HG03565 (cell line): Measurements from ENCODE around the gene ADGRF1.
"Not testable (repeated sequence)": the region's sequence is repeated elsewhere in the genome, so short reads cannot be mapped to it uniquely, and the experiment has no call there.

Source experiments
- ATAC-seq: cut with Tn5 transposase; IDR thresholded peaks from one replicate; pipeline ENCODE4 v1.9.1; 2021; ENCODE audit warnings: mild to moderate bottlenecking, moderate library complexity; ENCODE audit not compliant: unreplicated experiment

ADGRF1 gene

DNA sequence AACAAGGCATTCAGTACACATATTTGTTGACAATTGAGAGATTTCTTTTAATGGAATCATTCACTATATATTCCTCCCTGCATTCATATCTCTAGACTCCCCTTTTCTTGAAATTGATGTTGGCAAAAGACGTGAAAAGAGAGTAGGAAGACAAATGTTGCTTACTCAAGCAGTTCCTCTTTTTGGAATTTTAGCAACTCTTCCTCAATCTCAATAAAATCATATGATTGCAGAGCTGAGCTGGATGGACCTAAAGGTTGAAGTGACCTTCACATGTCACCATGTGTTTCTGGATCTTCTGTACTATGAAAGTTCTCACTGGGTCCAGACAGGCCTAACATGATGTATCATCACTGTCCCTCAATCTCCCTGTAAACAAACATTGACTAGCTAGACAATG, 18.6 kb downstream of the ADGRF1 start:
- ATAC-seq: no peak

DNA sequence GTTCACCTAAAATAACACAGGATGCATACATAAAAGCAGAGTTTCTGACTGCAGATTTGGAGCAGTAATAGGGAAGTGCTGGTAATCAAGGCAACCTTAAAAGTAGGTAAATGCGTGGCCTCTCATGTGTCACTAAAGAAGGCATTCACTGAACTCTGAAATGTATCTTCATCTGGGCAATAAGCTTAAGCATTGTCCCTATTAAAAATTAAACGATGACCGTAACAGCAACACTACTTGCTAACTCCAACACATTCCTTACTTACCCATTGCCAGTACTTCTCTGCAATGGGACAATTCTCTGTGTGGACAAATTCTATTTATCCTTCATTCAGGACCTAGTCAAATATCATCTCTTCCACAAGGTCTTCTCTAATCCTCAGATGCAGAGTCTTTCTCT, 19.9 kb downstream of the ADGRF1 start:
- ATAC-seq: no peak

DNA sequence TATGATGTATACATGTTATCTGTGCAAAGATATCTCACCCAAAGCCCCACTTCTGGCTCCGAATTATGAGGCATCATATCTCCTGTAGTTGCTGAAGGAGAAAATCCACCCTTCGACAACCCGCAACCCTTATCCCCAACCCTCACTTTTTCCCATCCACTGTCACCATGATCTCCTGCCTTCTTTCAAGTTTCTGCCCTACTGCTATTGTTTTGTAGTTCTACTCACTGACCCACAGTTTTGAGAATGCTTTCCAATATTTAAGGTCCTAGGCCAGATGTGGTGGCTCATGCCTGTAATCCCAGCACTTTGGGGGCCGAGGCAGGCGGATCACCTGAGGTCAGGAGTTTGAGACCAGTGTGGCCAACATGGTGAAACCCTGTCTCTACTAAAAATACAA, 22.2 kb downstream of the ADGRF1 start:
- no peak for ATAC-seq

DNA sequence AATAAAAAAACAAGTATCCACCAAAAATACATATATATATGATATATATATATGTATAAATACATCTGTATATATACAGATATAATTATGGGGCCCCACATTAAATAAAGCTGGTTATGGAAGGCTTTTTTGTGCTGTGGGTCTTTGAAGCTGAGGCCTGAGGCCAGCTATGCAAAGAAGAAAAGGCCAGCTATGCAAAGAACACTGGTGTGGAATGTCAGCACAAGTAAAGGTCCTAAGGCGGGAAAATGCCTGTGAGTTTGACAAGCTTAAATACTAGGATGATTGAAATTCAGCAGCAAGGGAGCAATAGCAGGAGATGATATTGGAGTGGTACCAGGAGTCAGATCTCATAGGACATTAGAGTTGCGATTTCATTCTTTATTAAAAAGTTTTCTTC, 25.2 kb downstream of the ADGRF1 start:
- no peak for ATAC-seq

DNA sequence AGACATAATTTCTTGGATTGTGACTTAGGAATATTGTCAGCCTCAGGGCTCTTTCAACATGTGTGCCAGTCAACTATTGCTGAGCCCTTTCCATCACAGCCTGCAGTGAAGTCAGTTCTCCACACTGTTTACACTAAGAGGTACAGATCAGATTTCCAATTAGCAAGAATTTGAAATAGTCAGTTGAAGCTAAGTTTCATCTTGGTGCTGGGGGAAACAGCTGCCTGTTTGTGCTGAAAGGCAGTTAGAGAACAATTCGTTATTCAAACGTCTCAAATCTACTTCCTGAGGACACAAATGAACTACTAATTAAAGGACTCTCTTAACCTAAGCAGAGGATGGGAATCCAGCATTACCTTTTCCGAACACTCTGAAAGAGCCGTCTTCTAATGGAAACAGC, 25.9 kb downstream of the ADGRF1 start:
- ATAC-seq: no peak

DNA sequence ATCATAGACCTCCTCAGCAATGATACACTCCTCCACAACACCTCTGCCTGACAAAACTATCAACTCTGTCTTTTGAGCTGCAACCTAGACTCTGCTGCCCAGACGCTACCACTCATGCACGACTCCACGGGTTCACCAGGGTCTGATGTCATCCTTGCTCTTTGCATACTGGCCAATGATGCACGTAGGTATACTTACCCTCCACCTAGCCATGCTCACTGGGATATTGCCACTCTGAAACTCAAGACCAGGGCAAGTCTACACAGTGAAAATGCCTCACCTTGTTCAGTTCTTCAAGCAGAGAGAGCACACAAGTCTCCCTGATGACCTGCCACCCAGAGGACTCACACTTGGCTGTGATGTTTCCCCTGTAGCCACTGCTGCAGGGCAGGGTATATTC, 27.7 kb downstream of the ADGRF1 start:
- no peak for ATAC-seq

DNA sequence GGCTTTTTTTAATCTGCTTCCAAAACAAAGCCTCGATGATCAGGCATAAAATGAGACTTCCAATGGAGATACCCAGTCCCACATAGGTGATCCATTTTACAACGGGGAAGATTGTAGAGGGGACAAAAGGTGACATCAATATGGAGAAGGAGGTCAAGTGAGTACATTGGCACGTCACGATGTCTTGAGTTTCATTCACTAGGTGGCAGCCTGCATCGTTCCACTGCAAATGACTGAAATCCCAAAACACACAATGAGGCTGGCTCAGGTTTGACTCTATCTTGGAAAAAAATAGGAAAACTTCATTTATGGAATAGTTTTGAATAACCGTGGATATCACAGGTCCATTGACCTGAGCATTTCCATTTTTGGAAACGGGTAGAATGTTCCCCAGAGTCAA, 32.5 kb downstream of the ADGRF1 start:
- no peak for ATAC-seq

DNA sequence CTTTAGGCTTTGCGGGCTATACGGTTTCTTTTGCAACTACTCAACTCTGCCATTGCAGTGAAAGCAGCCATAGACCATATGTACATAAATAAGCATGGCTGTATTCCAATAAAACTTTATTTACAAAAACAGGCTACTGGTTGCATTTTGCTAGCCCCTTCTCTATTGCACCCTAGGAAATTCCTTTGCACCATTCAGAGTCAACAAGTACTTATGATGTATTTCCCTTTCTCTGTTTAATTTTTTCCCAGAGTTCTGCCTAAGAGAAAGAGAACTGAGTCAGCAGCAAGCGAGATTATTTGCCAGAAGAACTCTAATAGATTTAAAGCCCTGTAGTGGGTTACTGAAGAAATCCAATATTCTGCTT, 33.8 kb downstream of the ADGRF1 start:
- ATAC-seq: no peak

DNA sequence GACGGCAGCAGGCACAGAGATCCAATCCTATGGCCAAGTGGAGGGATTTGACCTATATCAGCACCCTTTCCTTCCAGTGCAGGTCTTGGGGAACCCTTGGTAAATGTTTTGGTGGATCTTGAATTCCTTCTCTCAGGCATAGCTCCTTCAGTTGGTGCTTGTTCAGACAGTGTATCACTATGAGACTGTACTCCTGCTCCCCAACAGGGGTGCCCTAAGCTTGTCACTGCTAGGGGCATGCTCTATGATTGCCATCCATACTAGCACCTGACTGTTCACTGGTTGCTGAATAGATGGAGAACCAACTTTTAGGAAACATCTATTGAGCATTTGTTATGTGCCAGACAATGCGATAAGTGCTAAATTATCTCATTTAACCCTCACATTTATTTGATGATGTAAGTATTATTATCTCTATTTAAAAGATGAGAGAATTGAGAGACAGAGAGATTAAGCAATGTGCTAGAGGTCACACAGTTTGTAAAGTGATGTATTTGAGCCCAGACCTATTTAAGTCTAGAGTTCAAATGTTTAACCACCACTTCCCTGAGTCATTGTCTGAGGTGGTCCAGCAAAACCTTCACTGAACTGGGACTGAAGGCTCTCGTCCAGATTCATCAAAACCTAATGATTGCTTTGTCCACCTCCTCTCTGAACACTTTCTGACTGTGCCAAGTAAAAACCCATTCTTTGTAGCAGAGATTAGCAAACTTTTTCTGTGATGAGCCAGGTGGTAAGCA, 34.3 kb downstream of the ADGRF1 start:
- no peak for ATAC-seq

DNA sequence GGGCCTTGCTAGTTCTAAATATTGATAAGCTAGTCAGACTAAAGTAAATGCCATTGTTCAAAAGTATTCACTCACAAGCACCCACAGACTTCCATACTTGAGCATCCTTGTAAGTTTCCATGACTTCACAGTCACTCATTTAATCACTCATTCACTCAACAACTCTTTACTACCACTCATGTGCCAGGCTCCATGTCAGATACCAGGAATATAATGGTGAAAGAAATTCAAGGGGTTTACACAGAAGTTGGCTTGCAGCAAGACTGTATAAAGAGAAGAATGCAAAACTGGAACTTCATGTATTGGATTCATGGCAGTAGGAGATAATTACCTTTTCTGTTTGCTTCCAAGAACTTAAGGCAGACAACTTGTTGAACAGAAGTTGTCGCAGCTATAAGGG, 36.6 kb downstream of the ADGRF1 start:
- no peak for ATAC-seq

DNA sequence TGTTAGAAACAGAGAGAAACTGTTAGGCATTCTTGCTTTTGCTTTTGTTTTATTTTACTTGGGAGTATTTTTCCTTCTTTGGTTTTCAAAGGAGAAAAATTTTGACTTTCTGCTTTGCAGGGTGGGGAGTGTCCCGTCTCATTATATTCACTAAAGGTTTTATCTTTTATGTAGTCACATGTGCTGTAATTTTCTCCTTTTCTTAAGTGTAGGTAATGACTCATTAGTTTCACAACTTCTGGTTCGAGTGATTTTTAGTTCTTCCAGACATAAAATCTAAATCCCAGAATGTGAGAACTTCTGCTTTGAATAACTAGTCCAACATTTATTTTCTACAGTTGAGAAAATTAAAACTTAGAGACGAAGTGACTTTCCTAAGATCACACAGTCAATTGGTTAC, 37.7 kb downstream of the ADGRF1 start:
- ATAC-seq: no peak

DNA sequence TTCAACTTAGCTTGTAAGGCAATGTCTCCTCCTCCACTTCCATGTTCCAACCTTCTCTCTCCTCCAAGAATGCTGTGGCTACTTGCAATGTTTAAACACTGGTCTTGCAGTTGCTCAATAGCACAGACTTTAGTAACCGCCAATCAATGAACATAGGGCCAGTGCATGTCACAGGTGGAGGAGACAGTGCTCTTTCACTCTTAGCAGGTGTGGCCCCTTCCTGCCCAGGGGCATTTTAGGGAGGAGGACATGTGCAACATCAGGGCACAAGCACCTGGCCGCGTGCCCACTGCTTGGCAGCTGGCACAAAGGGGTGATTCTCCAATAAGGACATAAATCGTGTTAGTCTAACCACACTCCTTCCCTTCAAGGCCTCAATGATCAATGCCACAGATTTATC, 41.3 kb downstream of the ADGRF1 start:
- ATAC-seq: no peak

DNA sequence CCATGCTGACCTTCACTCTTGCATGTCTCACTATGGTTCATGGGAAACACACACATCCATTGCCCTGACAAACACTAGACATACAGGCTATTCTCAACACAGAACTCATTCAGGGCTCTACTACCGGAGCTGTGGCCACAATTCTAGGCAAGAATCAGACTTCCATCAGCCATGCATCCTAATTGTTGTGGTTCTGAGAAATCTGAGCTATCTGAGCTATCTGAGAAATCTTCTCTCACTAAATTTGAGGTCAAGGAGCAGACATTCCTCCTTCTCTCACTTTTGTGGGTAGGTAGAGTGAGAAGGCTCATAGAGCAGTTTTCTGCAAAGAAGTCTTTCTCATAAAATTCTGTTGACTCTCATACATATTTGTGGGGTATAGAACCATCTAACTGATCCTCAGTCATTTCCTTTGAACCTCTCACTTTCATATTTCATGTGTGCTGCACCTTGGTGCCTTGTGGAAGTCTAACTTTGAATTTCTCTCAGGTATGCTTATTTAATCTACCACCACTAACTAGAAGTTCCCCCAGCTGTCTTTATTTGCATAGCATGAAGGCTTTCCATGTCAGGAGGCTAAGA, 43.6 kb downstream of the ADGRF1 start:
- ATAC-seq: no peak

DNA sequence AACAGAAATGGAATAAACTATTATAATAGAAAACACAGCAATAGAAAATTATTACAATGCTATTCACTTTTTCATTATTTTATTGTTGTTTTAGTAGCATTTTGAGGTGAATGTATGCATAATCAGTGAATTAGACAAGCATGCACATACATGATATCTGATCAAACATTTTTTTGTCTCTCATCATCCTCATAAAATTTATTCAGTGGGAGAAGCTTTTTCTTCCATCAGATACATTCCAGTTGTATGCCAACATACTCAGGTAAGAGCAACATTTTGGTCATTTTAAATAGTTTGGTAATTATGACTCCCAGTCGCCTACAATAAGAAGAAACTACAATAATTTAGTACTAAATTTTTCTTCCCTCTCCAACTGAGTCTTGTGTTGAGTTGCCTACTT, 44.5 kb downstream of the ADGRF1 start:
- ATAC-seq: no peak

DNA sequence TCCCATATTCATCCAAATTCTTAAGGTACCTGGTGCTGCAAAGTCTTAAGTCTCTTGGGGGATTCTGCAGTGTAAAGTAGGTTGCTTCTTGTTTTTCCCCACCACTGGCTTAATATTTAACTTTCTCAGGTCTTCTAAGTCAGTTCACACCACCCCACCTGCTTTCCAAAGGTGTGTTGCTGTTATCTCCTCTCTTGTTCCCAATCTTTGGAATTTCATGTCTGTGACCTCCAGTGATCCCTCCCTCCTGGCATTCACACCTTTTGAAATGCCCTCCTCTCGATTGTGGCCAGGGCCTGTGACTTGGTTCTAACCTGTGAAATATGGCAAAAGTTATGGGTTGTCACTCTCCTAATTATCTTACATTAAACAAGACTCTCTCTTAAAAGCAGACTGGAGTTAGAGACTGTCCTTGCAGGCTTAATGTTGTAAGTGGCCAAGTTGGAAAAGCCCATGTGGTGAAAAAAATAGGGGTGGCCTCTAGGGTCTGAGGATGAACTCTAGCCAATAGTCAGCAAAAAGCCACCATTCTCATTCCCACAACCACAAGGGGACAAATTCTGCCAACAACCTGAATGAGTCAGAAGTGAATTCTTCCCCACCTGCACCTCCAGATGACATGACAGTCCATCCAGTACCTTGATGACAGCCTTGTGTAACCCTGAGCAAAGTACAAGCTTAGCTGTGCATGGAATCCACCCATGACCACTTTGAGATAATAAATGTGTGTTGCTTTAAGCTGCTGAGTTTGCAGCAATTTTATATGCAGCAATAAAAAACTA, 45.1 kb downstream of the ADGRF1 start:
- ATAC-seq: no peak

DNA sequence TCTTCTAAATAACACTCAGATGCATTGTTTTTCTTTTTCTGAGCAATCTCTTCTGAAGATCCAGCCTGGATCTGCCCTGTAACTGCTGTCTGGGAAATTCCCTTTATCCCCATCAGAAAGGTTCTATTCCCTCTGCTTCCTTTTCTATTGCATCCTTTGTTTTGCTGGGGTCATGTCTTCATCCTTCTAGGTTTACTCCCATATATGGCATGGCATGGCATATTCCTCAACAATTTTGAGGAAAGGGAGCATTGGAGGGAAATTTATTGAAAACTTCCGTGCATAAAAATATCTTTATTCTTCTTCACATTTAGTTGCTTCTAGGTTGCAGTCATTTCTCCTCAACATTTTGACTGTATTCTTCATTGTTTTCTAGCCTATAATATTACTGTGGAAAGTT, 47.2 kb downstream of the ADGRF1 start:
- no peak for ATAC-seq

DNA sequence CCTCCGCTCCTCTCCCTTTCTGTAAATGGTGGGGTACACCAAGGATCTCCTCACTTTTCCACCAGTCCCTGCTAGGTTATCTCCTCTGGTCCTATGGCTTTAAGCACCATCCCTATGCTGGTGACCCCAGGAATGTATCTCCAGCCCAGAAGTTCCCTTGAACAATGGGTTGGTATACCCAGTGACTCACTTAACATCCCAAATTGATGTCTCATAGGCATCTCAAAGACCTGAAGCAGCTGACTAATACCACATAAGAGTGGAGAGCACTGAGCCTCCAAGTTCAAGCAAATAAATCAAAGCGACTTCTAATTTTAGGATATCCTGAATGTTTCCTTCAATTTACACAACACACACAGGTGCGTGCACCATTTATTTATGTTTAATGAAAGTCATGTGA, 48.3 kb downstream of the ADGRF1 start:
- no peak for ATAC-seq

DNA sequence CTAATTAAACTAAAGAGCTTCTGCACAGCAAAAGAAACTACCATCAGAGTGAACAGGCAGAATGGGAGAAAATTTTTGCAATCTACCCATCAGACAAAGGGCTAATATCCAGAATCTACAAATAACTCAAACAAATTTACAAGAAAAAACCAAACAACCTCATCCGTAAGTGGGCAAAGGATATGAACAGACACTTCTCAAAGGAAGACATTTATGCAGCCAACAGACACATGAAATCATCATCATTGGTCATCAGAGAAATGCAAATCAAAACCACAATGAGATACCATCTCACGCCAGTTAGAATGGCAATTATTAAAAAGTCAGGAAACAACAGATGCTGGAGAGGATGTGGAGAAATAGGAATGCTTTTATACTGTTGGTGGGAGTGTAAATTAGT, 49.7 kb downstream of the ADGRF1 start:
- ATAC-seq: not testable (repeated sequence)

DNA sequence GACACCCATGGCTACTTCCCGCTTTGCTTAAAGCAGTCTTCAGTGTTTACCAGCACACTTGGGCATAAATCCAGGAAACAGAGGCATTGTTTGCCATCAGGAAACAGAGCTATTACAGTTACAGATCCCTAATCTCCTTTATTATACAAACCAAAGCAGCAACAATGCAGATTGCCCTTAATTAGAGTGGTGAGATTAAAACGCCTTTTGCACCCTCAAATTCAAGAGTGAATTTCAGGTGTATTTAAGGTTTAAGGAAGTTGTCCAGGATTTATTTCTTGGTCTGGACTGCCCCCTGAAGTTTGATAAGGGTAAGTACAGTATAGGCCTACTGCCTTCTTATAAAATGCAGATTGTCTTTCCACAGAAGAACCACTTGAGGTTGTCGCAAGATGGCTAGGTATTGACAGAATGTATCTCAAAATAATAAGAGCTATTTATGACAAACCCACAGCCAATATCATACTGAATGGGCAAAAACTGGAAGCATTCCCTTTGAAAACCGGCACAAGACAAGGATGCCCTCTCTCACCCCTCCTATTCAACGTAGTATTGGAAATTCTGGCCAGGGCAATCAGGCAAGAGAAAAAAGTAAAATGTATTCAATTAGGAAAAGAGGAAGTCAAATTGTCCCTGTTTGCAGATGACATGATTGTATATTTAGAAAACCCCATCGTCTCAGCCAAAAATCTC, 51.2 kb downstream of the ADGRF1 start:
- ATAC-seq: not testable (repeated sequence)

DNA sequence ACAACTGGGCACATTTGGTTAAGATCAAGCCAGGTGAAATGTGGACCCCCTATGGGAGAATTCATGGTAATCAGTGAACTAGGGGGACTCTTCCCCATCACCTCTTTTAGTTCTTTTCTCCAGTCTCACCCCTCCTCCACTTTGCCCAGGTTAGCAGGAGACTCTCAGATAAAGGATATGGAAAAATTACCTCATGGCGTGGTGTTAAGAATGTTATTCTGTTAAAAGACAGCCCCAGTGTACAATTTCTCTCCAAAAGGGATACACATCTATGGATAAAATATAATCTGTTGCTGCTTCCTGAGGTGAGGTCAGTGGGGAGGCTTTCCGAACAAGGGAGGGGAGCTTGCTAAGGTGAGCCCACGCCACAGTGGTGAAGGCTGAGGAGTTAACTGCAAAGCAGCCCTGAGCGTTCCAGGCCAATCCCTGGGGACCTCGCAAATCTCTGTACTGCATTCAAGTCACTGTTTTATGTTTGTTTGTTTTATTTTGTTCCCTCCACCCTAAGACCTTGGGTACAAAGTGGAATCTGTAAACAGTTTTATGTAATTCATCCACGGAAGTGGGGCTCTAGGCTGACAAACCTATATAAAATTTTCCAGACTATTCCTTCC, 52.0 kb downstream of the ADGRF1 start:
- ATAC-seq: no peak

DNA sequence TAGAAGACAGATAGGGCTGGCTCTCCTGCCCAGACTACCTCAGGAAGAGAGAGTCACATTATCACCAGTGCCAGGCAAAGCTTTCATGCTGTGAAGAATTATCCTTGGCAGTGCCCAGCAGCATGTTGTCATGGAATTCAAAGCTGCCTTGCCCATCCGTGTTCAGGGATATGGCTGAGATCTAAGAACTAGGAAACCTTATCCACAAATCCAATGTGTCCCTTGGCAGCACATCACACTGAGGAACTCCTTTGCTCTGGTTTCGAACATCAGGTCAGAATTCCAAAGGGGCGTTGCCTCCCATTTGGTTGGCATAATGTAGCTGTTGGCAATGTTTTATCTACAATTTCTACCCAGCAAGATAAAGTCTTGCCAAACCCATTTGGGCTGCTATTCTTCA, 52.7 kb downstream of the ADGRF1 start:
- ATAC-seq: no peak
